CD14-positive monocyte (primary cell): ENCODE results near the gene UBL4A. TPM values are rescaled to one million over a fixed set of nuclear protein-coding genes. Genes with fewer than 3 reads are reported as not detected.

Source experiments
- DNase-seq, 3 donors: peaks; one replicate each; pipeline ENCODE4 v3.0.0-alpha.2; 2011 to 2022
- H2AFZ ChIP-seq: 2 replicates; pipeline ENCODE4 v1.6.0; 2012; ENCODE audit warnings: mild to moderate bottlenecking, low read depth, low read length, inconsistent platforms; ENCODE audit not compliant: insufficient read depth, poor library complexity, severe bottlenecking
- H3K27ac ChIP-seq, 2 donors: 1 replicate in 1 of 2; 2 replicates in 1 of 2; pipeline ENCODE4 v1.5.1; 2012 to 2013; ENCODE audit warnings: low read length in 2 of 2, control low read depth in 1 of 2, inconsistent platforms in 1 of 2, low read depth in 1 of 2, mild to moderate bottlenecking in 1 of 2
- H3K27me3 ChIP-seq, 2 donors: one replicate each; pipeline versions ENCODE4 v1.6.0 to v1.6.1; 2011 to 2013; ENCODE audit warnings: low read length in 2 of 2; ENCODE audit not compliant: control insufficient read depth in 2 of 2, insufficient read depth in 2 of 2
- H3K36me3 ChIP-seq, 2 donors: replicated peaks in 1 of 2; 1 replicate in 1 of 2; 2 replicates in 1 of 2; pipeline versions ENCODE4 v1.5.1 to v1.6.1; 2012 to 2013; ENCODE audit warnings: low read length in 2 of 2, control low read depth in 1 of 2, inconsistent platforms in 1 of 2, mild to moderate bottlenecking in 1 of 2; ENCODE audit not compliant: insufficient read depth in 2 of 2, control insufficient read depth in 1 of 2
- H3K4me1 ChIP-seq, 2 donors: 1 replicate in 1 of 2; 2 replicates in 1 of 2; pipeline versions ENCODE4 v1.5.1 to v1.6.1; 2012 to 2013; ENCODE audit warnings: low read length in 2 of 2, control low read depth in 1 of 2, inconsistent platforms in 1 of 2, mild to moderate bottlenecking in 1 of 2, moderate library complexity in 1 of 2; ENCODE audit not compliant: insufficient read depth in 2 of 2, control insufficient read depth in 1 of 2
- H3K4me2 ChIP-seq: replicated peaks from 2 replicates; pipeline ENCODE3; 2012; ENCODE audit warnings: low read length, moderate library complexity, mild to moderate bottlenecking; ENCODE audit not compliant: poor library complexity, severe bottlenecking; ENCODE audit errors: extremely low read depth
- H3K4me3 ChIP-seq, 3 experiments: fragments of 200-600 bp in 1 of 3; sonication (generic) in 1 of 3; replicated peaks in 1 of 3; 1 replicate in 2 of 3; 2 replicates in 1 of 3; pipeline ENCODE4 v1.5.1; 2011 to 2013; ENCODE audit warnings: low read length in 3 of 3, mild to moderate bottlenecking in 3 of 3, control low read depth in 2 of 3, low read depth in 2 of 3, inconsistent platforms in 1 of 3, moderate library complexity in 1 of 3
- H3K79me2 ChIP-seq: 2 replicates; pipeline ENCODE4 v1.6.0; 2012; ENCODE audit warnings: mild to moderate bottlenecking, control low read depth, inconsistent platforms, low read length, moderate library complexity; ENCODE audit not compliant: insufficient read depth
- H3K9ac ChIP-seq: 2 replicates; pipeline ENCODE4 v1.6.0; 2017; ENCODE audit warnings: low read length, mild to moderate bottlenecking; ENCODE audit not compliant: insufficient read depth, poor library complexity, severe bottlenecking
- H3K9me3 ChIP-seq, 2 donors: replicated peaks in 1 of 2; 1 replicate in 1 of 2; 2 replicates in 1 of 2; pipeline versions ENCODE4 v1.5.1 to v1.6.1; 2012 to 2013; ENCODE audit warnings: low read length in 2 of 2, control low read depth in 1 of 2; ENCODE audit not compliant: control insufficient read depth in 1 of 2, insufficient read depth in 1 of 2
- H4K20me1 ChIP-seq: 2 replicates; pipeline ENCODE4 v1.6.0; 2012; ENCODE audit warnings: mild to moderate bottlenecking, low read length, control low read depth, moderate library complexity; ENCODE audit not compliant: insufficient read depth
- H3K27ac Mint-ChIP-seq, 7 donors: one replicate each; pipeline ENCODE4 v1.8.0; 2020; ENCODE audit warnings: mild to moderate bottlenecking in 7 of 7, mixed read lengths in 7 of 7, moderate library complexity in 6 of 7, inconsistent platforms in 2 of 7
- H3K27me3 Mint-ChIP-seq, 3 donors: one replicate each; pipeline ENCODE4 v1.8.0; 2021 to 2022; ENCODE audit warnings: low read depth in 3 of 3, mild to moderate bottlenecking in 3 of 3, mixed read lengths in 3 of 3, moderate library complexity in 3 of 3, inconsistent platforms in 1 of 3
- H3K36me3 Mint-ChIP-seq, 2 donors: one replicate each; pipeline ENCODE4 v1.8.0; 2020; ENCODE audit warnings: mixed read lengths in 2 of 2, inconsistent platforms in 1 of 2, mild to moderate bottlenecking in 1 of 2
- H3K4me1 Mint-ChIP-seq: one replicate; pipeline ENCODE4 v1.8.0; 2020; ENCODE audit warnings: mild to moderate bottlenecking, mixed read lengths
- H3K4me3 Mint-ChIP-seq, 2 donors: one replicate each; pipeline ENCODE4 v1.8.0; 2020; ENCODE audit warnings: mild to moderate bottlenecking in 2 of 2, mixed read lengths in 2 of 2, moderate library complexity in 1 of 2
- H3K9me3 Mint-ChIP-seq, 7 donors: one replicate each; pipeline ENCODE4 v1.8.0; 2020 to 2022; ENCODE audit warnings: mixed read lengths in 7 of 7, mild to moderate bottlenecking in 6 of 7, moderate library complexity in 6 of 7, inconsistent platforms in 2 of 7
- WGBS: methylation state at CpG from one replicate; pipeline ENCODE4 v1.1.5; 2013; ENCODE audit warnings: missing lambda C conversion rate; ENCODE audit not compliant: insufficient coverage; 5-methylcytosine and 5-hydroxymethylcytosine counted together
- intact Hi-C, 2 donors: fragments of 100-400 bp; cut with micrococcal nuclease; formaldehyde crosslinking; loops; one replicate each; pipeline versions ENCODE4 v1.15.0 to v1.15.1; 2023
- polyA plus RNA-seq, 3 donors: library from polyadenylated mRNA; depleted of rRNA in 1 of 3; unstranded in 2 of 3; stranded (reverse) in 1 of 3; fragments of 300-500 nt in 2 of 3; fragments of >200 nt in 1 of 3; fragmentation: Illumina TruSeq in 2 of 3; gene quantifications; 1 replicate in 2 of 3; 2 replicates in 1 of 3; pipeline ENCODE4 v1.2.3, GENCODE V29; 2012 to 2021
- TF ChIP-seq, protein P1 (sequence below): fragments of 200-600 bp; IDR thresholded peaks from one replicate; pipeline ENCODE4 v1.8.0; 2022; ENCODE audit warnings: antibody characterized with exemption, mild to moderate bottlenecking

Gene UBL4A
- polyA plus RNA-seq, 3 donors, result 27.9 to 29.0 (median 28.1) TPM

DNA sequence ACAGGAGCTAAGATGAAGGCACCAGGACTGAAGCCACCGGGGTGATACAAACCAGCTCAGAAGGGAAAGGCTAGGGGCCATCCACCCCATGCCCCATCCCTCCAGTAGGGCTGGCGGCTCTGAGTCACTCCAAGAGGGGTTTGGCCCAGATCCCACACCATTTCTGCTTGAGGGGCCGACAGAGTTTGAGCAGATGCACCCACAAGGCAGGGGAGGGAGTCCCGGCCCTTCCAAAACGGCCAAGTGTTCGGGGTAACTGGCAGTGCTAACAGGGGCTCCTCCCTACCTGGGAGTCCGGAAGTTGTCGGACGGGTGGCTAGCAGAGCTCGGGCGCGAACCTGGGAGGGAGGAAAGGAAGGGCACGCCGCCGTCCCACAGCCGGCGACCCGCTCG lies 3.6 kb upstream of the UBL4A start:
- Histone ChIP-seq H3K27me3 (no peaks in the 10 kb centered on the region), H3K79me2 (peaks cover 17% of the 10 kb centered on the region), H3K4me1 (peaks cover 29 to 45% of the 10 kb centered on the region in 2 donors), H3K9me3 (no peaks in the 10 kb centered on the region), H3K27ac (peak overlapping the region; percentile 44 to 90), H3K36me3 (peaks cover 0 to 2% of the 10 kb centered on the region in 2 donors), H3K4me2 (peak overlapping the region; percentile 70), H3K9ac (peak overlapping the region; percentile 82), H3K4me3 (peak overlapping the region; percentile 36 to 74 (median 53)), H2AFZ (no peak overlapping the region), H4K20me1 (no peaks in the 10 kb centered on the region)
- Mint-ChIP-seq H3K9me3 (peaks cover 0 to 33% (median 15%) of the 10 kb centered on the region in 7 donors), H3K36me3 (peaks cover 12% of the 10 kb centered on the region in 2 donors), H3K4me3 (peak overlapping the region; percentile 87 to 90), H3K4me1 (peaks cover 21% of the 10 kb centered on the region), H3K27me3 (peaks cover 0 to 9% (median 0%) of the 10 kb centered on the region in 3 donors), H3K27ac (peak overlapping the region; percentile 87 to 96 (median 94))
- peak; percentile 16 to 56 (median 47) for DNase-seq
- intact Hi-C loops, result no loop called here
- WGBS, result 0% methylated on average over 7 of the region's 19 CpGs
- TF ChIP-seq, protein P1, sequence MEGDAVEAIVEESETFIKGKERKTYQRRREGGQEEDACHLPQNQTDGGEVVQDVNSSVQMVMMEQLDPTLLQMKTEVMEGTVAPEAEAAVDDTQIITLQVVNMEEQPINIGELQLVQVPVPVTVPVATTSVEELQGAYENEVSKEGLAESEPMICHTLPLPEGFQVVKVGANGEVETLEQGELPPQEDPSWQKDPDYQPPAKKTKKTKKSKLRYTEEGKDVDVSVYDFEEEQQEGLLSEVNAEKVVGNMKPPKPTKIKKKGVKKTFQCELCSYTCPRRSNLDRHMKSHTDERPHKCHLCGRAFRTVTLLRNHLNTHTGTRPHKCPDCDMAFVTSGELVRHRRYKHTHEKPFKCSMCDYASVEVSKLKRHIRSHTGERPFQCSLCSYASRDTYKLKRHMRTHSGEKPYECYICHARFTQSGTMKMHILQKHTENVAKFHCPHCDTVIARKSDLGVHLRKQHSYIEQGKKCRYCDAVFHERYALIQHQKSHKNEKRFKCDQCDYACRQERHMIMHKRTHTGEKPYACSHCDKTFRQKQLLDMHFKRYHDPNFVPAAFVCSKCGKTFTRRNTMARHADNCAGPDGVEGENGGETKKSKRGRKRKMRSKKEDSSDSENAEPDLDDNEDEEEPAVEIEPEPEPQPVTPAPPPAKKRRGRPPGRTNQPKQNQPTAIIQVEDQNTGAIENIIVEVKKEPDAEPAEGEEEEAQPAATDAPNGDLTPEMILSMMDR, result no peak

GRCh38 chrX:154489182-154489581 lies 2.8 kb upstream of the UBL4A start:
- TF ChIP-seq, protein P1, result no peak
- peak overlapping the region in 1 of 3 experiments; percentile 74 for H3K4me3 ChIP-seq
- peak overlapping the region in 3 of 7 donors; percentile 19 to 96 (median 94) for H3K27ac Mint-ChIP-seq

More at GRCh38 chrX:154489182-154489581, 2.8 kb upstream of the UBL4A start:
- Histone ChIP-seq H3K36me3 (peaks cover 0 to 3% of the 10 kb centered on the region in 2 donors), H3K4me1 (peaks cover 38 to 54% of the 10 kb centered on the region in 2 donors), H3K9ac (no peak overlapping the region), H3K27me3 (no peaks in the 10 kb centered on the region), H3K9me3 (no peaks in the 10 kb centered on the region), H3K79me2 (peaks cover 20% of the 10 kb centered on the region), H2AFZ (no peak overlapping the region), H3K4me2 (peak overlapping the region; percentile 70), H3K27ac (no peak overlapping the region), H4K20me1 (no peaks in the 10 kb centered on the region)
- DNase-seq, result no peak
- Mint-ChIP-seq H3K4me3 (peak overlapping the region; percentile 87 to 90), H3K4me1 (peaks cover 29% of the 10 kb centered on the region), H3K9me3 (peaks cover 0 to 33% (median 15%) of the 10 kb centered on the region in 7 donors), H3K27me3 (peaks cover 0 to 8% (median 0%) of the 10 kb centered on the region in 3 donors), H3K36me3 (peaks cover 12% of the 10 kb centered on the region in 2 donors)
- WGBS, result no CpG with 5 or more reads among the region's 4 CpGs
- intact Hi-C loops, result no loop called here
